K562 (cell line): ENCODE results near the gene OR10P1. TPM values are rescaled to one million over a fixed set of nuclear protein-coding genes. Genes with fewer than 3 reads are reported as not detected.
A peak's percentile ranks its signal among the peaks of the same experiment; 100 is the strongest.

ENCODE experiments used
- ATAC-seq: fragments of 200-7000 bp; cut with Tn5 transposase; 3 replicates; pipeline ENCODE4 v1.9.1; 2020; ENCODE audit warnings: moderate library complexity
- BruUV-seq: library from RNA; stranded (reverse); fragments of 400-500 nt; replicated peaks from 2 replicates; lab custom pipeline; 2021; lab: Mats Ljungman, UMichigan
- CTCF ChIA-PET: fragments of 300-600 bp; formaldehyde crosslinking; extraction: SDS; loops from one replicate; lab custom pipeline; 2021; ENCODE audit warnings: low intra/inter-chr PET ratio; lab: Yijun Ruan, JAX
- POLR2A ChIA-PET: fragments of 300-600, 350-650 bp; sonication (Branson Sonifier 250); formaldehyde crosslinking; extraction: SDS; loops from one replicate; lab custom pipeline; 2021; ENCODE audit warnings: antibody characterized with exemption, inconsistent platforms; lab: Yijun Ruan, JAX
- DNase-seq, 4 experiments: peaks; one replicate each; pipeline versions ENCODE4 v3.0.0 to v3.0.0-alpha.2; 2011 to 2018; ENCODE audit warnings: low spot score in 3 of 4, mixed read lengths in 3 of 4; ENCODE audit errors: extremely low read depth in 1 of 4
- FAIRE-seq: peaks from 2 replicates; lab custom pipeline; 2011; peaks lifted over from hg19 to GRCh38; lab: Jason Lieb, UNC
- H2AFZ ChIP-seq: 2 replicates; pipeline ENCODE4 v1.6.0; 2011; ENCODE audit warnings: low read depth, low read length, control low read depth, inconsistent platforms
- H3K27ac ChIP-seq: fragments of 200-600 bp; 3 replicates; pipeline ENCODE4 v1.8.0; 2011; ENCODE audit warnings: low read depth, mild to moderate bottlenecking, control low read depth, inconsistent platforms, low read length, moderate library complexity, mixed read lengths; ENCODE audit errors: extremely low read depth
- H3K27me3 ChIP-seq, 2 experiments: fragments of 300-600 bp in 1 of 2; 2 replicates in 1 of 2; 3 replicates in 1 of 2; pipeline versions ENCODE4 v1.6.0 to v1.8.0; 2011; ENCODE audit warnings: inconsistent platforms in 2 of 2, low read length in 2 of 2, mild to moderate bottlenecking in 1 of 2, mixed read lengths in 1 of 2, moderate library complexity in 1 of 2; ENCODE audit not compliant: control insufficient read depth in 2 of 2, insufficient read depth in 2 of 2
- H3K36me3 ChIP-seq: fragments of 300-600 bp; 3 replicates; pipeline ENCODE4 v1.8.0; 2011; ENCODE audit warnings: mild to moderate bottlenecking, low read length, inconsistent platforms; ENCODE audit not compliant: control insufficient read depth, insufficient read depth
- H3K4me1 ChIP-seq, 2 experiments: fragments of 200-600 bp in 1 of 2; replicated peaks in 1 of 2; 2 replicates in 1 of 2; 3 replicates in 1 of 2; pipeline versions ENCODE4 v1.5.1 to v1.8.0; 2011; ENCODE audit warnings: inconsistent platforms in 2 of 2, low read length in 2 of 2, mild to moderate bottlenecking in 1 of 2, mixed read lengths in 1 of 2, moderate library complexity in 1 of 2; ENCODE audit not compliant: control insufficient read depth in 2 of 2, insufficient read depth in 2 of 2
- H3K4me2 ChIP-seq: 2 replicates; pipeline ENCODE4 v1.6.1; 2011; ENCODE audit warnings: low read length, control low read depth, inconsistent platforms, mixed read lengths; ENCODE audit not compliant: insufficient read depth
- H3K4me3 ChIP-seq: fragments of 200-600 bp; sonication (generic), shearing (Covaris generic); 2 replicates; pipeline ENCODE4 v1.5.1; 2016; ENCODE audit warnings: control low read depth, inconsistent platforms
- H3K79me2 ChIP-seq: fragments of 200-600 bp; 3 replicates; pipeline ENCODE4 v1.8.0; 2011; ENCODE audit warnings: low read length, inconsistent platforms; ENCODE audit not compliant: control insufficient read depth, insufficient read depth
- H3K9ac ChIP-seq, 2 experiments: 2 replicates each; pipeline versions ENCODE4 v1.6.0 to v1.6.1; 2011; ENCODE audit warnings: low read depth in 2 of 2, low read length in 2 of 2, control low read depth in 1 of 2, inconsistent platforms in 1 of 2, mild to moderate bottlenecking in 1 of 2, mixed read lengths in 1 of 2; ENCODE audit not compliant: insufficient read depth in 1 of 2
- H3K9me1 ChIP-seq: one replicate; pipeline ENCODE4 v1.6.0; 2011; ENCODE audit warnings: inconsistent platforms, mild to moderate bottlenecking, low read length, moderate library complexity; ENCODE audit not compliant: control insufficient read depth, insufficient read depth
- H3K9me3 ChIP-seq: replicated peaks from 2 replicates; pipeline ENCODE4 v1.5.1; 2011; ENCODE audit warnings: low read depth, low read length, inconsistent platforms; ENCODE audit not compliant: control insufficient read depth, insufficient read depth
- H4K20me1 ChIP-seq: replicated peaks from 2 replicates; pipeline ENCODE4 v1.6.1; 2011; ENCODE audit warnings: low read length, inconsistent platforms, mixed read lengths; ENCODE audit not compliant: control insufficient read depth, insufficient read depth
- C11orf30 ChIP-seq: fragments of 450-650 bp; IDR thresholded peaks from 2 replicates; pipeline ENCODE4 v1.6.1; 2016; ENCODE audit warnings: low read depth, mild to moderate bottlenecking
- DLX4 ChIP-seq: fragments of 250-450 bp; sonication (Bioruptor Pico); IDR thresholded peaks from 2 replicates; pipeline ENCODE4 v1.6.1; 2021; ENCODE audit warnings: mild to moderate bottlenecking
- SMAD3 ChIP-seq: fragments of 450-650 bp; formaldehyde crosslinking; conservative IDR thresholded peaks from 2 replicates; pipeline ENCODE4 v1.4.0; 2020; ENCODE audit warnings: mild to moderate bottlenecking
- ZBTB26 ChIP-seq: fragments of 450-650 bp; formaldehyde crosslinking; IDR thresholded peaks from 2 replicates; pipeline ENCODE4 v1.4.0; 2022; ENCODE audit warnings: missing genetic modification characterization
- ZNF699 ChIP-seq: fragments of 250-450 bp; sonication (Bioruptor Pico); IDR thresholded peaks from 2 replicates; pipeline ENCODE4 v1.8.0; 2021; ENCODE audit warnings: mild to moderate bottlenecking, moderate library complexity; ENCODE audit not compliant: insufficient replicate concordance
- WGBS: fragments of 100-300 bp; shearing (Covaris generic); methylation state at CpG from one replicate; pipeline ENCODE4 v1.1.6; 2016; ENCODE audit warnings: low coverage, mixed read lengths; ENCODE audit not compliant: insufficient coverage; ENCODE audit errors: missing lambda C conversion rate; 5-methylcytosine and 5-hydroxymethylcytosine counted together
- in situ Hi-C: fragments of 300-500 bp; cut with MboI; formaldehyde crosslinking; loops from 4 replicates; pipeline ENCODE4 v1.15.0; 2018; ENCODE audit warnings: inconsistent platforms, mixed read lengths
- intact Hi-C: fragments of 100-400 bp; cut with micrococcal nuclease; formaldehyde crosslinking; loops from 2 replicates; pipeline ENCODE4 v1.14.2; 2022
- polyA plus RNA-seq, 8 experiments: library from polyadenylated mRNA; depleted of rRNA in 4 of 8; stranded (reverse) in 5 of 8; unstranded in 3 of 8; fragments of >200 nt; fragmentation: Nextera tagmentation in 2 of 8; fragmentation: Illumina TruSeq in 1 of 8; extraction: Ambion mirVana in 2 of 8; extraction: Trizol in 1 of 8; gene quantifications; 2 replicates each; pipeline versions ENCODE4 v1.2.1 to v1.2.3, GENCODE V29; 2011 to 2014; ENCODE audit warnings: inconsistent platforms in 1 of 8, missing spikeins in 1 of 8
- total RNA-seq, 7 experiments: library from RNA; depleted of rRNA in 6 of 7; stranded (reverse); fragments of >200 nt in 6 of 7; fragmentation: Illumina TruSeq in 2 of 7; extraction: Trizol in 2 of 7; gene quantifications; 2 replicates each; pipeline versions ENCODE4 v1.2.1 to v1.2.3, GENCODE V29; 2011 to 2021; ENCODE audit warnings: low replicate concordance in 1 of 7

OR10P1 gene
- total and polyA plus RNA-seq, 9 of the 15 experiments (the other 6 are each of a cell fraction or from before 2014, with no cell fraction given), result not detected

GRCh38 chr12:55666508-55666907, 29.8 kb downstream of the OR10P1 start:
- ATAC-seq (no peak), FAIRE-seq (no peak), DNase-seq (no peak)
- Histone ChIP-seq H4K20me1 (no peaks in the 10 kb centered on the region), H3K4me1 (no peaks in the 10 kb centered on the region), H3K4me2 (no peak overlapping the region), H3K79me2 (no peaks in the 10 kb centered on the region), H3K27me3 (peaks cover 2 to 5% of the 10 kb centered on the region in 2 experiments; a peak in 1 of 5 replicates), H3K9me3 (no peaks in the 10 kb centered on the region), H2AFZ (peak overlapping the region; percentile 75), H3K4me3 (no peak overlapping the region), H3K9me1 (no peaks in the 10 kb centered on the region), H3K36me3 (no peaks in the 10 kb centered on the region), H3K9ac (no peak overlapping the region), H3K27ac (no peak overlapping the region)
- intact Hi-C loops (no loop called here), in situ Hi-C loops (no loop called here)
- POLR2A ChIA-PET, result interaction anchor here (0.7 to 1.4 kb wide), 2 partner anchors 11 to 30 kb away, joined by 3 read pairs; no protein-coding TSS in a partner anchor
- WGBS, result 8% methylated on average over 5 of the region's 7 CpGs
- BruUV-seq, result no TSS peak
- TF ChIP-seq DLX4 (CRISPR knock-in tag), result no peak
- CTCF ChIA-PET, result no interaction called here

- no TSS peak for BruUV-seq
- ChIA-PET CTCF (no interaction called here), POLR2A (no interaction called here)
- ATAC-seq, result no peak; the same call in 2 of the 3 replicates
- Histone ChIP-seq H4K20me1 (no peaks in the 10 kb centered on the region), H2AFZ (no peak overlapping the region), H3K4me3 (no peak overlapping the region), H3K9ac (peak overlapping the region in 1 of 2 experiments; percentile 16; a peak in 1 of 4 replicates), H3K4me2 (no peak overlapping the region), H3K36me3 (no peaks in the 10 kb centered on the region), H3K9me1 (no peaks in the 10 kb centered on the region), H3K9me3 (no peaks in the 10 kb centered on the region), H3K79me2 (no peaks in the 10 kb centered on the region), H3K4me1 (no peaks in the 10 kb centered on the region), H3K27me3 (no peaks in the 10 kb centered on the region; a peak in 1 of 5 replicates), H3K27ac (no peak overlapping the region)
- no peak for TF ChIP-seq ZBTB26 (CRISPR knock-in tag)
- TF ChIP-seq ZNF699 (CRISPR knock-in tag), result no peak
- TF ChIP-seq C11orf30, result no peak
- TF ChIP-seq SMAD3 (CRISPR knock-in tag), result no peak
- no peak for DNase-seq
- intact Hi-C loops (no loop called here), in situ Hi-C loops (no loop called here)
- FAIRE-seq, result no peak
These were observed 33.6 kb downstream of the OR10P1 start for GRCh38 chr12:55670276-55670675.
